Fibroblast of lung (primary cell): Measurements from ENCODE around the gene MOV10.

Experiments used
- CTCF ChIP-seq, 2 donors: IDR thresholded peaks in 1 of 2; conservative IDR thresholded peaks in 1 of 2; 1 replicate in 1 of 2; 2 replicates in 1 of 2; pipeline ENCODE4 v1.5.1; 2011 to 2012; ENCODE audit warnings: low read length in 2 of 2, control low read depth in 1 of 2, inconsistent platforms in 1 of 2, low read depth in 1 of 2, mild to moderate bottlenecking in 1 of 2
- EZH2 ChIP-seq: IDR thresholded peaks from 2 replicates; pipeline ENCODE4 v1.5.1; 2012; ENCODE audit warnings: low read length, control low read depth, mild to moderate bottlenecking; ENCODE audit errors: missing control alignments

- TF ChIP-seq CTCF (conservative IDR thresholded peaks at IDR 0.05 in 1 of 2, IDR thresholded peaks at IDR 0.05 in 1 of 2; ENCODE audit: low read depth in 1 of 2, low read length in 2 of 2): no peak
- no peak for TF ChIP-seq EZH2
Observed at GRCh38 chr1:112715264-112716053, 41.0 kb downstream of the MOV10 start, which contains the start of gene PPM1J.
